NCI-H69 (cell line): ENCODE data around the gene TRIAP1.
A peak's percentile ranks its signal among the peaks of the same experiment; 100 is the strongest.

Experiments used
- DNase-seq: peaks from one replicate; lab custom pipeline; 2025; lab: John Stamatoyannopoulos, UW

TRIAP1 gene

DNA sequence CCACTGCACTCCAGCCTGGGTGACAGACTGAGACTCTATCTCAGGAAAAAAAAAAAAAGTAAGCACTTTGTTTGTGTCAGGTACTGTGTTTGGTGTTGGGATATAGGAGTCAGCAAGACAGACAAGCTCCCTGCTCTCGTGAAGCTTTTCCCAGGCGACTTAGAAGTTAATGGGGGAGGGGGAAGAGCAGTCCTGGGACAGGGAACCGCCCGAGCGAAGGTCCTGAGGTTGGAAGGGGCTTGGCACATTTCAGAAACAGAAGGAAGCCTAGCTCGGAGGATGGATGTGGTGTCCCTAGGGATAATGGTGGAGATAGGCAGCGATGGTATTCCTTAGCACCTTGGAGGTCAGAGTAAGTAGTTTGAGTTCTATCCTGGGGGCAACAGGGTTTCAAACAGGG lies 16.8 kb downstream of the TRIAP1 start:
- DNase-seq, result no peak

- no peak for DNase-seq
These were observed 17.5 kb downstream of the TRIAP1 start for GRCh38 chr12:120428597-120429229.

- no peak for DNase-seq
These were observed 20.4 kb downstream of the TRIAP1 start for GRCh38 chr12:120425797-120426196.

DNA sequence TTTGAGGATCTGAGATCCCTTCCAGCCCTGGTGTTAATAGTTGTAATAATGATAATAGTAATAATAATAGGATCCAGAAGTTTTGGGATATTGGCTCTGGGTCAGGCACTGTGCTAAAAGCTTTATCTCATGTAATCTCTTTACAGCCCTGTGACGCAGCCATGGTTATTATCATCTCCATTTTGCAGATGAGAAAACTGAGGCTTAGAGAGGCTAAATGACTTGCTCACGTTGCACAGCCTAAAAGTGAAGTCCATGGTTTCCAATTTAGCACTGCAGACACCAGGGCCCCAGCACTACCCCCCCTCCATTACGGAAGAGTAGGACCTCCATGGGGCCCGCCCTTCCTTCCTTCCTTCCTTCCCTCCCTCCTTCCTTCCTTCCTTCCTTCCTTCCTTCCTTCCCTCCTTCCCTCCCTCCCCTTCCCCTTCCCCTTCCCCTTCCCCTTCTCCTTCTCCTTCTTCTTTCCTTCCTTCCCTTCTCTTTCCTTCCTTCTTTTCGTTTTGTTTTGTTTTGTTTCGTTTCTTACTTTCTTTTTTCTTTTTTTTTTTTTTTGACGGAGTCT lies 23.2 kb downstream of the TRIAP1 start:
- DNase-seq, result no peak

DNA sequence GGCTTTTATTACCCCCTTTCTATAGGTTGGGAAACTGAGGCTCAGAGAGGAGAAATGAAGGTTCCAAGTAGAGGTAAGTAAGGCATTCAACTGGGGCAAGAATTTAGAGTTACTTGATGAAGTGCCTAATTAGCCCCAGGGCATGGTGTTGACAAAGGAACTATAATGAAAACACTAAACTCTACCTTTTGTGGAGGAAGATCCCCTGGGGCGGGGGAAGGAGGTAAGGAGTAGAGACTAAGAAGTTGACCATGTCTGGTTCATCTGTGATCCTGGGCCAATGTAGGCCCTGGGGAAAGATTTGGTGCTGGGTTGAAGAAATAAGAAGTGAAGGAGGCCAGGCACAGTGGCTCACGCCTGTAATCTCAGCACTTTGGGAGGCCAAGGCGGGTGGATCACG lies 24.5 kb downstream of the TRIAP1 start:
- DNase-seq, result peak; percentile 61

DNA sequence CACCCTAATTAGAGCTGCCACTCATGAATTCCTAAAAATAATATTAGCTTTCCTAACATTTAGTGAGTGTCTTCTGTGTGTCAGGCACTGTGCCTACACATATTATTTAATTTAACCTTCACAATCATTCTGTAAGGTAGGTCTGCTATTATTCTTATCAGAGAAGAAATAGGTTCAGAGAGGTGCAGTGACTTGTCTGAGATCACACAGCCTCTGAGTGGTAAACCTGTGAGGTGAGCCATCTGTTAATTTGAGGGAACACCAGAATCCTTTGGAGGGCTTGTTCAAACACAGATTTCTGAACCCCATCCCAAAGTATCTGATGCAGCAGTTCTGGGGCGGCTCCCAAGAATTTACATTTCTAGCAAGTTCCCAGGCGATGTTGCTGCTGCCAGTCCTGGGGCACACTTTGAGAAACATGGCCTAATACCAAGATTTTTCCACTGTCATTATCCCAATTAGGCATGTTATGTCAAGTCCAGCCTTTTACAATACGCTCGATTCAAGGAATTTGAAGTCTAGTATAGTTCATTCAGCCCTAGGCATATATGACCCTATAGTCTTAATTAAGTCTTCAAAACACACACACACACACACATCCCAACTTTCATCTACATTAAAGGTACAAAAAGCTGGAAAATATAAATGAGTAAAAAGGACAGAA lies 28.1 kb downstream of the TRIAP1 start:
- no peak for DNase-seq

GRCh38 chr12:120416490-120417216 lies 29.5 kb downstream of the TRIAP1 start:
- peak; percentile 37 for DNase-seq

- no peak for DNase-seq
These were observed 32.1 kb downstream of the TRIAP1 start for GRCh38 chr12:120413901-120414695.

GRCh38 chr12:120412421-120412820 lies 33.8 kb downstream of the TRIAP1 start:
- peak; percentile 42 for DNase-seq

DNA sequence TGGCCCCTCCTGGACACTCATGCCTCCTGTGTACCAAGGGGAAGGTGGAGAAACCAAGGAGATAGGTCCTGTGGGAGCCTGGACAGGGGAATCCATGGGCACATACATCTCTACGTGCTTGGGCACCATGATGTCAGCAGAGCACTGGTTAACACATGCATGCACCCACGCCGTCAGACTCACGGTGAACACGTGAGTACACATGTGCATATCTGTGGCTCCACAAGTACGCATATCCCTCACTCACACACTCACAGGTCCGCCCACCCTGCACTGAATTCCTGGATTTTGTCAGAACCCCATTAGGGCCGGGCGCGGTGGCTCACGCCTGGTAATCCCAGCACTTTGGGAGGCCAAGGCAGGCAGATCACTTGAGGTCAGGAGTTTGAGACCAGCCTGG lies 37.4 kb downstream of the TRIAP1 start:
- no peak for DNase-seq

DNA sequence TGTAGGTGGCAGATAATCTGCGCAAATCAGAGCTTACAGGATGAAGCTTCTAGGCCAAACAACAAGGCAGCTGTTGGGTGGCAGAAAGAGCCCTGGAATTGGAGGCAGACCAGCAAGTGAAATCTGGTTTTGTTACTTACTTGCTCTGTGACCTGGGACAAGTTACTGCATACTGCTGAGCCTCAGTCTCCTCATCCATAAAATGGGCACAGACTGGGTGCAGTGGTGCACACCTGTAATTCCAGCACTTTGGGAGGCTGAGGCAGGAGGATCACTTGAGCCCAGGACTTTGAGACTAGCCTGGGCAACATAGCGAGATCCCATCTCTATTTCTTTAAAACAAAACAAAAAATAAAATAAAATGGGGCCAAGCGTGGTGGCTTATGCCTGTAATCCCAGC lies 39.6 kb downstream of the TRIAP1 start:
- no peak for DNase-seq

- DNase-seq, result peak; percentile 55
These were observed 40.1 kb downstream of the TRIAP1 start for GRCh38 chr12:120406069-120406468.

DNA sequence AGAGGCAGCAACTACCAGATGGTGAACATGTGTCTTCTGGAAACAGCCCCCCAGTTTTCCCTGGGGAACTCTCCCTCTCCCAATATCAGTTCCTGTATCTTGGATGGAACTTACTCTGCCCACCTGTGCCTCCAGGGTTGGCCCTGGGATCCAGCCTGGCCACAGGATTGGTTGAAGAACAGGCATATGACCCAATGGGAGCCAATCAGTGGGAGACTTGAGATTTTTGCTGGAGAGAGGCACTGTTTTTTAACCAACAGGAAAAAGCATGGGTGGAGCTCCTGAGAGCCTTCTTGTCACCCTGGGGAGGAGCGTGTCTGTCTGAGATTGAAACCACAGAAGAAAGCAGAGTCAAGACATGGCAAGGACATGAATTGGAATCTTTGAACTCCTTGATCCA lies 41.9 kb downstream of the TRIAP1 start:
- peak; percentile 68 for DNase-seq

GRCh38 chr12:120403869-120404268 lies 42.3 kb downstream of the TRIAP1 start:
- no peak for DNase-seq

- DNase-seq, result peak; percentile 22
These were observed 44.0 kb downstream of the TRIAP1 start for GRCh38 chr12:120402217-120402616.

- DNase-seq, result no peak
These were observed 46.7 kb downstream of the TRIAP1 start for GRCh38 chr12:120399531-120399930.

DNA sequence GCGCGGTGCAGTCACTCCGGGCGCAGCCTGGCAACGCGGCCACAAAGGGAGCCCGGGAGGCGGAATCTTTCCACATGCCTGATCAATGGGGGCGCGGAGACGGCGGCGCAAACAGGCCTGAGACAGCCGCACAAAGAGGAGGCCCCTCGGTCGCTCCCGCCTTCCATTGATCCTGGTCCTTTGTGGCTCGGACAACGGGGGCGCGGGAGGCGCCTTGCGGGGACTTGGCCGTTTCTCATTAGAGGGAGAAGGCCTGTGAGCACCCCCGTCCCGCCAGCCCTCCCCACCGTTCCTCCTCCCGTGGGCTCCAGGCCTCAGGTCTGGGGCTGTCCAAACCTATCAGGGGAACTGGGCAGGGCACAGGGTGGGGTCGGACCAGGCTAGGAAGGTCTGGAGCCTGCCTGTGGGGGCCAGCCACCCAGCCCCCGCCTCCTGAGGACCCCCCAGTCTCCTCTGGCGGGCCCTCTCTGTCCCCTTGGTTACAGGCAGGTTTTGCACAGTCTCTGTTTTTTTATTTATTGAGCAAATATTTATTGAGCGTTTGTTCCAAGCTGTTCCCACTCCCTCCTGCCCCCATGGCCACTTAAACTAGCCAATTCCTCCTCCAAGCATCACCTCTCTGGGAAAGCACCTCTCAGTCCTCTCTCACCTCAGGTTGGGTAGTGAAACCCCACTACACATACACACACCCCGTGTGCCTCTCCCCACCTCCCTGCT lies 48.2 kb downstream of the TRIAP1 start:
- peak; percentile 85 for DNase-seq

GRCh38 chr12:120394483-120395367 lies 51.5 kb downstream of the TRIAP1 start:
- peak; percentile 83 for DNase-seq
